Thyroid gland (tissue), 4 donors: ENCODE data around the gene FLT1.

Experiments
- POLR2A ChIP-seq, 2 donors: fragments of 450-650 bp; IDR thresholded peaks; one replicate each; pipeline ENCODE4 v1.6.1; 2017; ENCODE audit warnings: antibody characterized with exemption in 2 of 2, mild to moderate bottlenecking in 2 of 2, moderate library complexity in 1 of 2
- TF ChIP-seq, protein P1 (sequence below), 6 experiments: fragments of 200-600 bp in 3 of 6; fragments of 450-650 bp in 3 of 6; sonication (generic) in 3 of 6; IDR thresholded peaks; one replicate each; pipeline ENCODE4 v1.5.1; 2016 to 2019; ENCODE audit warnings: antibody characterized with exemption in 6 of 6, mild to moderate bottlenecking in 2 of 6, inconsistent platforms in 1 of 6, moderate library complexity in 1 of 6

DNA sequence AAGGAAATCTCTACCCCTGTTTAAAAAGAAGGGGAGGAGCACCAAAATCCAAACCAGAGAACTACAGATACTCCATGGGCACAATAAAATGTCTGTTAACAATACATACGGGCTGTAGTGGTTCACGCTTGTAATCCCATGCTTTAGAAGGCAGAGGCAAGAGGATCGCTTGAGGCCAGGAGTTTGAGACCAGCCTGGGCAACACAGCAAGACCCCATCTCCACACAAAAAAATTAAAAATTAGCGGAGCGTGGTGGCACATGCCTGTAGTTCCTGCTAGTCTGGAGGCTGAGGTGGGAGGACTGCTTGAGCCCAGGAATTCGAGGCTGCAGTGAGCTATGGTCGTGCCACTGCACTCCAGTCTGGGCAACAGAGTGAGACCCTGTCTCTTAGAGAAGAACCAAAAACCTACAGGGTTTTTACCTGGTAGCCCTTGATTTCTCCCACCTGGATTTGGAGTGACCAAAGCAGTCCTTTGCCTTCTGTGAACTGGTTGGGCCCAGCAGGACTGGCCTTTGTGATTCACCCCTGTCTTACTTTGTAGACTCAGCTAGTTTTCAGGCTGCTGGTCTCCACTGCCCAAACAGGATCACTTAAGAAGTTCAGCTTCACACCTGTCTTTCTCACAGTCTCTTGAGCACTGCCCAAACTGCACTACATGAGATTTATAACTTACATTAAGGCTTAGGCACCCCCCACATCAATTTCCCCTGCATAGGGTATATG, 38.7 kb upstream of the FLT1 start:
- TF ChIP-seq, protein P1, sequence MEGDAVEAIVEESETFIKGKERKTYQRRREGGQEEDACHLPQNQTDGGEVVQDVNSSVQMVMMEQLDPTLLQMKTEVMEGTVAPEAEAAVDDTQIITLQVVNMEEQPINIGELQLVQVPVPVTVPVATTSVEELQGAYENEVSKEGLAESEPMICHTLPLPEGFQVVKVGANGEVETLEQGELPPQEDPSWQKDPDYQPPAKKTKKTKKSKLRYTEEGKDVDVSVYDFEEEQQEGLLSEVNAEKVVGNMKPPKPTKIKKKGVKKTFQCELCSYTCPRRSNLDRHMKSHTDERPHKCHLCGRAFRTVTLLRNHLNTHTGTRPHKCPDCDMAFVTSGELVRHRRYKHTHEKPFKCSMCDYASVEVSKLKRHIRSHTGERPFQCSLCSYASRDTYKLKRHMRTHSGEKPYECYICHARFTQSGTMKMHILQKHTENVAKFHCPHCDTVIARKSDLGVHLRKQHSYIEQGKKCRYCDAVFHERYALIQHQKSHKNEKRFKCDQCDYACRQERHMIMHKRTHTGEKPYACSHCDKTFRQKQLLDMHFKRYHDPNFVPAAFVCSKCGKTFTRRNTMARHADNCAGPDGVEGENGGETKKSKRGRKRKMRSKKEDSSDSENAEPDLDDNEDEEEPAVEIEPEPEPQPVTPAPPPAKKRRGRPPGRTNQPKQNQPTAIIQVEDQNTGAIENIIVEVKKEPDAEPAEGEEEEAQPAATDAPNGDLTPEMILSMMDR (IDR thresholded peaks at IDR 0.05) = no peak
- no peak for TF ChIP-seq POLR2A (IDR thresholded peaks at IDR 0.05)
